ENCODE data around the gene SLC7A1. TPM values are rescaled to one million over a fixed set of nuclear protein-coding genes. Genes with fewer than 3 reads are reported as not detected.

Gene SLC7A1
- total RNA-seq, 1 donor from 2014 or later: 91.5 TPM

DNA sequence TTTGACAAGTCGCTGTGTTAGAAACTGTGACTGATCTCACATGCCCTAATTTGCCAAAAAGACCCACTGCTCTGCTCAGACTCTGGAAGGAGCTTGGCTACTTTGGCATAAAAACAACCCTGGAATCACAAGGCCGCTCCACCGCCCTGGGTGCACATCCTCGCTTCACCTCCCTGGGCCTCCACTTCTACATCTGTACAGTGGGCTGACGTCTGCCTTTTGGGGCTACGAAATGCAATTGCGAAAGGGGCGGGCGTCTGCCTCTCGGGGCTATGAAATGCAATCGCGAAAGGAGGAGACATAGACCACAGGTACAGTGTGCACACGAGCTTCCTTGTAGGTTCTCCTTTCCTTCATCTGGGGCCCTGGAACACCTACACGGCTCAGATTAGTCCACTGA, 74.2 kb downstream of the SLC7A1 start:
- H3K4me3 ChIP-seq (ENCODE audit: low read depth, low read length): no peak overlapping the region
- no peaks in the 10 kb centered on the region for H3K27me3 ChIP-seq (ENCODE audit: control insufficient read depth, insufficient read depth, low read length)
- no peak for DNase-seq (ENCODE audit: low read depth)
- H3K36me3 ChIP-seq (ENCODE audit: control insufficient read depth, insufficient read depth, low read length): peaks cover 9% of the 10 kb centered on the region
- no peak for TF ChIP-seq CTCF (IDR thresholded peaks at IDR 0.05; ENCODE audit: insufficient read depth, low read length, poor library complexity, severe bottlenecking)

DNA sequence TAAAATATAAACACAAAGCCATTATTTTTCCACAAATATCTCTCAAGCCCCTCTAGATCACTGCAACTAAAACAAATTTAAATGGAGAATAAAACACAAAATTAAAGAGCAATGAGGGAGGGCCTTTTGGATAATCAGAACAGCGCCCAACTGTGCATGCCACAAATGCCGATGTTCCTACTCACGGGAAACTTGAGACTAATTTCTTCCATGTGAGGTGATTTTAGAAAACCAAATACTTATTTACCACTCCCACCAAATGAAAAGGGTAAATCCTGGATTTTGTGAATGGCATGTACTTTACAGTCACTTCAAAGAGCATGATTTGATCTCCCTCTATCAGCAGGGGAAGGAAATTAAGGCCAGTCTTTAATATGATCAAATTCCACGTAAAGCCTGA, 74.8 kb downstream of the SLC7A1 start:
- Histone ChIP-seq H3K4me3 (ENCODE audit: low read depth, low read length) (no peak overlapping the region), H3K36me3 (ENCODE audit: control insufficient read depth, insufficient read depth, low read length) (peaks cover 9% of the 10 kb centered on the region), H3K27me3 (ENCODE audit: control insufficient read depth, insufficient read depth, low read length) (no peaks in the 10 kb centered on the region)
- no peak for TF ChIP-seq CTCF (IDR thresholded peaks at IDR 0.05; ENCODE audit: insufficient read depth, low read length, poor library complexity, severe bottlenecking)
- no peak for DNase-seq (ENCODE audit: low read depth)

GRCh38 chr13:29519921-29520320, 75.6 kb downstream of the SLC7A1 start:
- no peak overlapping the region for H3K4me3 ChIP-seq (ENCODE audit: low read depth, low read length)
- DNase-seq (ENCODE audit: low read depth): no peak
- no peaks in the 10 kb centered on the region for H3K27me3 ChIP-seq (ENCODE audit: control insufficient read depth, insufficient read depth, low read length)
- peaks cover 11% of the 10 kb centered on the region for H3K36me3 ChIP-seq (ENCODE audit: control insufficient read depth, insufficient read depth, low read length)
- TF ChIP-seq CTCF (IDR thresholded peaks at IDR 0.05; ENCODE audit: insufficient read depth, low read length, poor library complexity, severe bottlenecking): no peak

GRCh38 chr13:29516880-29517279, 78.6 kb downstream of the SLC7A1 start:
- TF ChIP-seq CTCF (IDR thresholded peaks at IDR 0.05; ENCODE audit: insufficient read depth, low read length, poor library complexity, severe bottlenecking): no peak
- H3K27me3 ChIP-seq (ENCODE audit: control insufficient read depth, insufficient read depth, low read length): no peaks in the 10 kb centered on the region
- H3K36me3 ChIP-seq (ENCODE audit: control insufficient read depth, insufficient read depth, low read length): peaks cover 6% of the 10 kb centered on the region
- H3K4me3 ChIP-seq (ENCODE audit: low read depth, low read length): no peak overlapping the region
- no peak for DNase-seq (ENCODE audit: low read depth)

DNA sequence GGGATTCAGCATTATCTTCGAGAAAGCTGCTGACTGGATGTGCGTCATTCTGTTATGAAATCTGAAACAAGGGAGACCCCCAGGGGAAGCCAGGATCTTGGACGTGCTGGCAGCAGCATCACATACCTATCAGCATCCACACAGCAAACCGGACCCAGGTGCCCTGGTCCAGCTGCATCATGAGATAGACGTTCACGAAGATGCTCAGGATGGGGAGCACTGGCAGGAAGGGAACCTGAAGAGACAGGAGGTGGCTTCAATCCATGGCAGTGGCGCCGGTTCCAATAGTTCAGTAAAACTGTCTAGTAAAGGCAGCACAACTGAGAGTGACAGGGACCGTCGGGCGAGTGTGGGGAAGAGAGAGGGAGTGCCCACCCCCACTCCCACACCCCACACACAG, 79.5 kb downstream of the SLC7A1 start:
- no peak overlapping the region for H3K4me3 ChIP-seq (ENCODE audit: low read depth, low read length)
- H3K27me3 ChIP-seq (ENCODE audit: control insufficient read depth, insufficient read depth, low read length): no peaks in the 10 kb centered on the region
- TF ChIP-seq CTCF (IDR thresholded peaks at IDR 0.05; ENCODE audit: insufficient read depth, low read length, poor library complexity, severe bottlenecking): no peak
- peaks cover 3% of the 10 kb centered on the region for H3K36me3 ChIP-seq (ENCODE audit: control insufficient read depth, insufficient read depth, low read length)
- no peak for DNase-seq (ENCODE audit: low read depth)

DNA sequence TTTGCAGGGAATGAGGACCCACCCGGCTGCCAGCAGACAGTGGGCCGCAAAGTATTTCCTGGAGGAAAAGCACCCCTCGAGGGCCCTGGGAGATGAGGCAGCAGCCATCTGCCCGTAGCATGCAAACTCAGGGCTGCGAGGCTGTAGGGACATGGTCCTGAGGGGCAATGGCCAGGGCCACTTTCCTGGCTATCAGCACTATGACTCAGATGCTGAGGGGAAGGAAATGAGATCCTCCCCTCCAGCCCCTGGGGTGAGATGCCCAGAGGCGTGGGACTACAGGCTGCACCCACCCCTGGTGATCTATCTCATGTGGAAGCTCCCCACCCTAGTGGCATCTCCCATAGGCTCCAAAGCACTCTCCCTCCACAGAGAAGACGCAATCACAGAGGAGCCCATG, 80.1 kb downstream of the SLC7A1 start:
- DNase-seq (ENCODE audit: low read depth): no peak
- TF ChIP-seq CTCF (IDR thresholded peaks at IDR 0.05; ENCODE audit: insufficient read depth, low read length, poor library complexity, severe bottlenecking): no peak
- H3K36me3 ChIP-seq (ENCODE audit: control insufficient read depth, insufficient read depth, low read length): peaks cover 3% of the 10 kb centered on the region

More for the DNA sequence above, 80.1 kb downstream of the SLC7A1 start:
- Histone ChIP-seq H3K4me3 (ENCODE audit: low read depth, low read length) (no peak overlapping the region), H3K27me3 (ENCODE audit: control insufficient read depth, insufficient read depth, low read length) (no peaks in the 10 kb centered on the region)
